ENCODE data around the gene GRK5.

DNA sequence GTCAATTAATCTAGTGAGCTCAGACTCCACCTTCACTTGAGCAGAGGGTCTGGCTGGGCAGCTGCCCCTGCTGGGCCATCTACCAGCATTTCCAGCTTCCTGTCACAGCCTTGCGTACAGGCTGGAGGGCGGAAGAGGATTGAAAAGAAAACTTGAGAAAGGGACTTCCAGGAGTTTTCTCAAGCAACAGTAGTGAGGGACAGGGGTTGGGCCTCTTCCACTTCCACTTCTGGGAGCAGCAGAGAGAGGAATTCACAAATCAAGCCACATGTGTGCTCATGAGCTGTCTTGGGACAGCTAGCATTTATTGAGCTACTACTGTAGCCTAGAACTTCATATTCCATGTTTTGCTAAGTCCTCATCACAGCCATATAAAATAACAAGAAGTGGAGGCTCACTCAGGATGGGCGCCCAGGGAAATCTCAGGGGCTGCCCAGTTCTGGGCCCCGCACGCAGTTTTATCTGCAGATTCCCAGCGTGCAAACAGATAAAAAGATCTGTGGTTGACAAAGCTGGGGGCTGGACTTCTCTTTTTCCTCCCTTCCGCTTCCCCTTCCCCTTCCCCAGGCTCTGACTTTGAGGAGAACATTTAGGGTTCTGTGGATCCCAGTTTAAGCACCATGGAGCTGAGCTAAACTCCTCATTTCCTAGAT is 199.4 kb downstream of the GRK5 start:
- TF ChIP-seq CTCF (IDR thresholded peaks at IDR 0.05) (no peak), POLR2A (IDR thresholded peaks at IDR 0.05) (no peak), POLR2AphosphoS5 (IDR thresholded peaks at IDR 0.05) (no peak)

Data from prostate gland (tissue), 2 donors.